ENCODE measurements around the gene FAM120B.

Gene FAM120B

GRCh38 chr6:170298688-170299087 is 7.9 kb upstream of the FAM120B start (continued):
- TF ChIP-seq POU6F1 (CRISPR knock-in tag; IDR thresholded peaks at IDR 0.05; ENCODE audit: borderline replicate concordance, low read depth), result no peak
- no peak for TF ChIP-seq TSHZ2 (CRISPR knock-in tag; IDR thresholded peaks at IDR 0.05)
- TF ChIP-seq TCF4 (CRISPR knock-in tag; IDR thresholded peaks at IDR 0.05; ENCODE audit: borderline replicate concordance), result no peak

- no peak for ATAC-seq
- TF ChIP-seq ZC3H10 (CRISPR knock-in tag; IDR thresholded peaks at IDR 0.05) (no peak), CREB5 (CRISPR knock-in tag; IDR thresholded peaks at IDR 0.05; ENCODE audit: low read depth) (no peak), ESRRG (CRISPR knock-in tag; IDR thresholded peaks at IDR 0.05) (no peak), ISL1 (CRISPR knock-in tag; IDR thresholded peaks at IDR 0.05) (no peak), ZNF565 (CRISPR knock-in tag; conservative IDR thresholded peaks at IDR 0.05; ENCODE audit: low read depth) (no peak), POU6F1 (CRISPR knock-in tag; IDR thresholded peaks at IDR 0.05; ENCODE audit: borderline replicate concordance, low read depth) (no peak), ZFP30 (CRISPR knock-in tag; IDR thresholded peaks at IDR 0.05) (no peak), ARNTL (CRISPR knock-in tag; IDR thresholded peaks at IDR 0.05; ENCODE audit: borderline replicate concordance, low read depth) (no peak), CSRNP3 (CRISPR knock-in tag; IDR thresholded peaks at IDR 0.05) (no peak), ZFP3 (CRISPR knock-in tag; IDR thresholded peaks at IDR 0.05) (no peak), PATZ1 (CRISPR knock-in tag; IDR thresholded peaks at IDR 0.05; ENCODE audit: borderline replicate concordance) (no peak), GLIS3 (CRISPR knock-in tag; IDR thresholded peaks at IDR 0.05) (no peak), SNAI2 (CRISPR knock-in tag; IDR thresholded peaks at IDR 0.05) (no peak), ZNF70 (CRISPR knock-in tag; IDR thresholded peaks at IDR 0.05) (no peak), OSR1 (CRISPR knock-in tag; IDR thresholded peaks at IDR 0.05) (no peak), BACH2 (CRISPR knock-in tag; IDR thresholded peaks at IDR 0.05; ENCODE audit: borderline replicate concordance) (no peak), PPARA (CRISPR knock-in tag; IDR thresholded peaks at IDR 0.05; ENCODE audit: borderline replicate concordance) (no peak), RARB (CRISPR knock-in tag; IDR thresholded peaks at IDR 0.05) (no peak)
Observed at GRCh38 chr6:170301184-170301583, 5.4 kb upstream of the FAM120B start.

GRCh38 chr6:170305805-170306323 is 694 bp upstream of the FAM120B start:
- ATAC-seq, result peak; percentile 59
- TF ChIP-seq PPARA (CRISPR knock-in tag; IDR thresholded peaks at IDR 0.05; ENCODE audit: borderline replicate concordance) (no peak), SNAI2 (CRISPR knock-in tag; IDR thresholded peaks at IDR 0.05) (no peak), TOX (CRISPR knock-in tag; IDR thresholded peaks at IDR 0.05; ENCODE audit: borderline replicate concordance) (no peak), CSRNP3 (CRISPR knock-in tag; IDR thresholded peaks at IDR 0.05) (no peak), ESRRG (CRISPR knock-in tag; IDR thresholded peaks at IDR 0.05) (no peak), ZFP3 (CRISPR knock-in tag; IDR thresholded peaks at IDR 0.05) (no peak), ZNF8 (CRISPR knock-in tag; IDR thresholded peaks at IDR 0.05) (no peak), OSR1 (CRISPR knock-in tag; IDR thresholded peaks at IDR 0.05) (no peak), BACH2 (CRISPR knock-in tag; IDR thresholded peaks at IDR 0.05; ENCODE audit: borderline replicate concordance) (no peak), PATZ1 (CRISPR knock-in tag; IDR thresholded peaks at IDR 0.05; ENCODE audit: borderline replicate concordance) (no peak), ISL1 (CRISPR knock-in tag; IDR thresholded peaks at IDR 0.05) (no peak)
